Testis (tissue), 2 donors: ENCODE results near the gene TNFAIP8L1.

Source experiments
- POLR2A ChIP-seq: fragments of 450-650 bp; IDR thresholded peaks from one replicate; pipeline ENCODE4 v1.6.1; 2017; ENCODE audit warnings: antibody characterized with exemption, mild to moderate bottlenecking, moderate library complexity
- TF ChIP-seq, protein P1 (sequence below), 3 experiments: fragments of 450-650 bp in 2 of 3; fragments of 200-600 bp in 1 of 3; sonication (generic) in 1 of 3; IDR thresholded peaks; one replicate each; pipeline ENCODE4 v1.5.1; 2016 to 2019; ENCODE audit warnings: antibody characterized with exemption in 3 of 3, mild to moderate bottlenecking in 2 of 3, moderate library complexity in 1 of 3

DNA sequence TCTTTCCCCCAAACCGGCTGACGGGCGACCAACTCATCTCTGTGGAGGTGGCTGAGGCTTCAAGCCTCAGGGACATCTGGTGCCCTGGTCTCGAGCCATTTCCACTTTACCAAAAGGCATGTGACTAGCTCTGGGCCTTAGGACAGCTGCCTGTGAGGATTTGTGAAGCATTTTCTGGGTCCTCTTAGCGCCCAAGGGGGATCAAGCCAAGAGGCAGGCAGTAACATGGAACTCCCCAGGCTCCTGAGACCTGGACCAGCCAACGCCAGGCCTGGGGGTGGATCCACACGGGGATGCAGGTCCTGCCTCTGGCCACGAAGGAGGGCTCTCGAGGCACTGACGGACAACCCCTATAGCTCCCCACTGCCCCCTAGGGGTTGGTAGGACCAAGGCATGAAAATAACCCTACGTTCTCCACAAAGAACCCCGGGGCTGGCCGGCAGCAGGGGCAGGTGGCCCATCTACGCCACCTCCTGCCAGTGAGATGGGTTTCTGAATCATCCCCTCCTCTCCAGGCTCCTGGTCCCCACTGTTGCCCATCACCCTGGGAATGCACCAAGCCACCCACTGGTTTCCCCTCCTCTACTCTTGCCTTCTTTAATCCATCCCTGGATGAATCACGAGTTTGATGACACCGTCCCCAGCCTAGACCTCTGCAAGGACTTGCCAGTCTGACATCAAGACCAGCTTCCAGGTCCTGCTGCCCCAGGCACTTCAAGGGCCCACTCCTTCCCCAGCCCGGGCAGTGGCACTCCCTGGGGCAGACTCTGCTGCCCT is 37.8 kb downstream of the TNFAIP8L1 start:
- TF ChIP-seq, protein P1, sequence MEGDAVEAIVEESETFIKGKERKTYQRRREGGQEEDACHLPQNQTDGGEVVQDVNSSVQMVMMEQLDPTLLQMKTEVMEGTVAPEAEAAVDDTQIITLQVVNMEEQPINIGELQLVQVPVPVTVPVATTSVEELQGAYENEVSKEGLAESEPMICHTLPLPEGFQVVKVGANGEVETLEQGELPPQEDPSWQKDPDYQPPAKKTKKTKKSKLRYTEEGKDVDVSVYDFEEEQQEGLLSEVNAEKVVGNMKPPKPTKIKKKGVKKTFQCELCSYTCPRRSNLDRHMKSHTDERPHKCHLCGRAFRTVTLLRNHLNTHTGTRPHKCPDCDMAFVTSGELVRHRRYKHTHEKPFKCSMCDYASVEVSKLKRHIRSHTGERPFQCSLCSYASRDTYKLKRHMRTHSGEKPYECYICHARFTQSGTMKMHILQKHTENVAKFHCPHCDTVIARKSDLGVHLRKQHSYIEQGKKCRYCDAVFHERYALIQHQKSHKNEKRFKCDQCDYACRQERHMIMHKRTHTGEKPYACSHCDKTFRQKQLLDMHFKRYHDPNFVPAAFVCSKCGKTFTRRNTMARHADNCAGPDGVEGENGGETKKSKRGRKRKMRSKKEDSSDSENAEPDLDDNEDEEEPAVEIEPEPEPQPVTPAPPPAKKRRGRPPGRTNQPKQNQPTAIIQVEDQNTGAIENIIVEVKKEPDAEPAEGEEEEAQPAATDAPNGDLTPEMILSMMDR (IDR thresholded peaks at IDR 0.05), result peak; percentile 11 to 43 (median 27)
- no peak for TF ChIP-seq POLR2A
